Measurements from ENCODE around the gene SOX15.
"Not testable (repeated sequence)": the region's sequence is repeated elsewhere in the genome, so short reads cannot be mapped to it uniquely, and the experiment has no call there.

SOX15 gene

DNA sequence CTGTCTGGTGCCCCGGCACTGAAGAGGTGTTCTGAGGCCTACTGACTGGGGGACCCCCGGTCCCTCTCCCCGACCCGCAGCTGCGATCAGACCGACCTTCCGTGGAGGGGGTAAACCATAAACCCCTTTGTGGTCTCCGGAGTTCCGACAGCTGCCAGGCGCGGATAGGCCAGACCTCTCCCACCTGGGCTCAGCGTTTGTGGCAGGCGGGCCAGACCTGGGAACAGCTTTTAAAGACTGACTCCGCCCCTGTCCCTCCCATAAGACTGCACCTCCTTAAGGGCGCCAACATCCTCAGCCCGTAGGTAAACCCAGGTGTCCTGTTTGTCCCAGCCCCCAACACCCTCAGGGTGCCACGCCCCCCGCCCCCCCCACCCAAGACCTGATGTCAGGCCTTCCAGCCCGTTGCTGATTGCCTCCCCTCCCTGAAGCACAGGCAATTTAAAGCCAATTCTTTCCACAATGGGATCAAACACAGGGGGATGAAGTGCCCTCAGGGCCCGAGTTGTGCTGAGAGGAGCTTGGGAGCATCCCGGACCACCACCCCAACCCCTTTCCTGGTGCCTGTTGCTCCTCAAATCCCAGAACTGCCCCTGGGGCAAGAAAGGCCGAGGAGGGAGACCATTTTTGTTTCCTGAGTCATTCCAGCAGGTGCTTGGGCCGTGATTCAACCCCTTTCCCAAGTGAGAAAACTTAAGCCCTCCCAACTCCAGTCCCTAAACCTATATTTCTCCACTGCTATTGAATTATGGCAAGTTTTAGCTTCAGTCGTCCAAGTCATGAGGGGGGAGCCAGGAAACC, at the start of gene SOX15:
Gene SOX15, minus strand, starts transcription at position 204 of the 801 bp plus-strand sequence. CDS start 418 bp downstream, outside the sequence.
- in situ Hi-C loops (cut with MboI; ENCODE audit: low sequenced_read_pairs) = no loop called here

DNA sequence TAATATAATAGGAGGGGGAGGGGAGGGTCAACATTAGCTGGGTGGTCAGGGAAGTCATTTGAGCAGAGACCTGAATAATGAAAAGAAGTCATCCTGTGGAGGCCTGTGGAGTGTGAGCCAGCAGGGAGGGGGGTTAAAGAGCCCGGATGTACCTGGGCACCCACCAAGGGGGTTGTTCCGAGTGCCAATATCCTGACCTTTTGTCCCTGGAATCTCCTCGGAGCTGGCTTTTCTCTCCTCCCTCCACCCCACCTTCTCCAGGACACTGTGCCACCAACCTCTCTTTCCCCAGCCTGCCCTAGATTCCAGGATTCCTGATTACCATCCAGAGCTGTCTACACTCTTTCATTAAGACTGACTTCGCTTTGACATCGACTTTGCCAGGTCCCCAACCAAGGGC, 46.3 kb upstream of the SOX15 start:
- in situ Hi-C loops (cut with MboI; ENCODE audit: low sequenced_read_pairs) = no loop called here

DNA sequence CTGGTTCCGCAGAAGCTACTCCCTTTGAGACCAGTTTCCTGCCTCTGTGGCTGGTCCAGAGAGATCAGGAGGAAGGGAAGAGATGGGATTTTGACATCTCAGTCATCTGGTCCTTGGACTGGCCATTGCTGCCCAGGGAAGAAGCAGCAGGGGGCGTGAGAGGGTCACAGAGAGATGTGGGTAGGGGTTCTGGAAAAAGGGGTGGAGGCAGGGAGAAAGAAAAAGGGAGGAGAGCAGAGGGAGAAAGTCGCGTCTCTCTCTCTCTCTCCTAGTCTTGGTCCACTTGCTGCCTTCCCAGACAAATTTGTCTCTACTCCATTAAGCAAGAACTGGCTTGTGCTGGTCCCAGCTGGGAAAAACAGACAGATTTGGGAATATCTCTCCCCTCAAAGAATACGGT, 44.5 kb upstream of the SOX15 start:
- in situ Hi-C loops (cut with MboI; ENCODE audit: low sequenced_read_pairs) = no loop called here

DNA sequence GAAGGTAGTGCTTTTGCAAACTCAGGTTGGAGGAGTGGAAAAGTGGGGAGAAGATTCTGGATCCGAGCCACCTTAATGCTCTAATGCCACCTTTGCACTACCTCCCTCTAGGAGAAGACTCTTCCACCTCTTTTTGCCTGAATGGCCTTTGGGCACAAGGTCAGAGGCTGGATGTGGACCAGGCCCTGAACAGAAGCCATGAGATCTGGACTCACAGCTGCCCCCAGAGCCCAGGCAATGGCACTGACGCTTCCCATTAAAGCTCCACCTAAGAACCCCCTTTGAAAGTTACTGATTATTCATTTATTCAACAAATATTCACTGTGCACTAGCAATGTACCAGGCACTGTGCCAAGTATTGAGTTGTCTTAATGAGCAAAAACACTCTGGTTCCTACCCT, 43.2 kb upstream of the SOX15 start:
- in situ Hi-C loops (cut with MboI; ENCODE audit: low sequenced_read_pairs) = no loop called here

DNA sequence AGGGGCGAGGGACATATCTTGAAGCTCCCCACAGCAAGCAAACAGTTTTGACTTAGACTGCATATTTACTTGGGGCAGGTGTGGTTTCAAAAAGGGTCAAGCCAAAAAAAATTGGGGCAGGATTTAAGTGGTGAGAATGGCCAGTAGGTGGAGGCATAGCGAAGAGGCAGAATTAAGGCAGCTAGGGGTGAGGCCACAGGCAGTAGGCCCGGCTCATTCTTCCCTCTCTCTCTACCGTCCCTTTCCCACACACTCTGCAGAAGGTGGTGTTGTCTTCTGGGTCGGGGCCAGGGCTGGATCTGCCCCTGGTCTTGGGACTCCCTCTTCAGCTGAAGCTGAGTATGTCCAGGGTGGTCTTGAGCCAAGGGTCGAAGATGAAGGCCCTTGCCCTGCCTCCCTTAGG, 42.6 kb upstream of the SOX15 start:
- in situ Hi-C loops (cut with MboI; ENCODE audit: low sequenced_read_pairs) = no loop called here

DNA sequence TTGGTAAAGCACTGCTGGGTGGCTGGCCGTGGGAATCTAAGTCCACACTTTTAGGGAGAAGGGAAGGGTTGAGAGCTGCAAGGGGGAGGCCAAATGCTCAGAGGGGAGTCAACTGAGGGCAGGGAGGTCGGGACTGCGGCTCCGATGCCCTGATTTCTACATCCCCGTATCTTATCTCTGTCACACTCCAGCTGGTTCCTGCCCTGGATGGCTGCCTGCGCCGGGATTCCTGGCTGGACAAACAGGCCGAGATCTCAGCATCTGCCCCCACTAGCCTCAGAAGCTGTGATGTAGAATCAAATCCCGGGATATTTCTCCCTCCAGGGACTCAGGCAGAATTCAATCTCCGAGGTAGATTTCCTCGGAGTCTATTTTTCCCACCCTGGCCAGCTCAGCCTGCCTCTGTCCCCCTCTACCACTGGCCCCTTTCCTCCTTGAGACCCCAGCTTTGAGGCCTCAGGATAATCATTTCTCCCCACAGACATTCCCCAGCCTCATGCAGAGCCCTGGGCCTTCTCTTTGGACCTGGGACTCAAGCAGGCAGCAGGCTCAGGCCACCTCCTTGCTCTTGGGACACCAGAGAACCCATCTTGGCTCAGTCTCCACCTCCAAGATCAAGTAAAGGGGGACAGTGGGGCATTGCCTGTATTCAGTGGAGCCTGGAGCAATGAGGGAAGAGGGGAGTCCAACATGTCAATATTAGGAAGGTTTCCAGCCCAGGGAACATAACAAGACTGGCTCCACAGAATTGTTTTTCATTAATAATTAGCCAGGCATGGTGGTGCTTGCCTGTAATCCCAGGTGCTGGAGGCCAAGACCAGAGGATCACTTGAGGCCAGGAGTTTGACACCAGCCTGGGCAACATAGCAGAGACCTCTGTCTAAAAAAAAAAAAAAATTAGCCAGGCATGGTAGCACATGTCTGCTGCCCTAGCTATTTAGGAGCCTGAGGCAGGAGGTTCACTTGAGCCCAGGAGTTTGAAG, 41.8 kb upstream of the SOX15 start:
- in situ Hi-C loops (cut with MboI; ENCODE audit: low sequenced_read_pairs) = no loop called here

DNA sequence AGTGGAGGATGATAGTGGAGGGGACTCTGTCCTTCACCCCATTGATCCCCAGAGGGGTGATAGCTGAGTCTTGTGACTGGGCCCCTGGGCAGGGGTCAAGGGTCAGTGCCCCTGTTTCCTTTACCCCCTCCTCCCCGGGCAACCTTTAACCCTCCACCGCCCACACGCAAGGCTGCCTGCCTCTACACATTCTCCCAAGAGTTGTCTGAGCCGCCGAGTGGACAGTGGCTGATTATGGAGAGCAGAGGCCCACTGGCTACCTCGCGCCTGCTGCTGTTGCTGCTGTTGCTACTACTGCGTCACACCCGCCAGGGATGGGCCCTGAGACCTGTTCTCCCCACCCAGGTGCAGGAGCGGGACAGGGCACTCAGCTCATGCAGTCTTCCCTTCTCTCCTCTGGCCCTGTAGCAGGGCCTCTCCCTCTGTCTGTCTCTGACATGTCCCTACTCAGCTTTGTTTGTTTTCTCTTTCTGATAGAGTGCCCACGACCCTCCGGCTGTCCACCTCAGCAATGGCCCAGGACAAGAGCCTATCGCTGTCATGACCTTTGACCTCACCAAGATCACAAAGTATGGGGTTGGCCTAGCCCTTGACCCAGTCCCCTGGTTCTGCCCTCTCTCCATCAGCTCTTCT, 40.2 kb upstream of the SOX15 start, which contains the start of gene SHBG:
Gene SHBG, plus strand, starts transcription at position 197 of the 633 bp plus-strand sequence. Its CDS starts 38 bp downstream, at position 235.
- in situ Hi-C loops (cut with MboI; ENCODE audit: low sequenced_read_pairs) = no loop called here

DNA sequence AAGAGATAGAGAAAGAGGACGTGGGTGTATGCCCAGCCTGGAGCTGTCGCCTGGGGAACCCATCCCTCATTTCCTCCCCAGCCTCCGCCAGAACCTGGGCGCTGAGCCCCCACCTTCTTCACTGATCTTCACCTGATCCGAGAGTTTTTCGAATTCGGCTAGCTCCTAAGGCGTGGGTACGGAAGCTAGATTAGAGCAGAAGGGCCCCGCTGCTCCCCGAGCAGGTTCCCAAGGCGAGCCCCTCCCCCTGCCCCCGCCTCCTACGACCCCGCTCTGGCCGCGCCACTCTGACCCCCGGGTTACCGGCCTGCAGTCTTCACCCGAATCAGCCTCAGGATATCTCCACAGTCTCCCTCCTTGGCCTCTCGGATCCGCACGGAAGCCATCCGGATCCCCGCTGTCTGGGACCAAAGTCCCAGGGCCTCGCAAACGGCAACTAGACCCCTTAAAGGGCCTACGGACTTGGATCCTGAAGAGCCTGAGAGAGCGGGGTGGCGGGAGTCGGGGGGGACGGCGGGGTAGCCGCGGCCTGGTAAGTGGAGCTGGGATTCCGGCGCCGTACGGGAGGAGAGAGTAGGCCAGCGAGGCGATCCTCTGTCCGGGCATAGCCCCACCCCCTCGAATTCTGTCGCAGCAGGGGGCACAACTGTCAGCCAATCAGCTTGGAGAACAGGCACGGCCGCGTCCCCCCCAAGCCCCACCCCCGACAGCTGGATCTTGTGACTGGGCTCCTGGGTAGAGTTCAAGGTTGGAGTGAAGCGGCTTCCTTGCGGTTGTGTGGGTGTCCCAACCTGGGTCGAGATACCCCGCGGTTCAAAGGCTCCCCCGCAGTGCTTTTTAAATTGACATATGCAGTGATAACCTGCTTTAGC, 37.6 kb upstream of the SOX15 start, which contains the start of gene SAT2:
Gene SAT2, minus strand, starts transcription at position 572 of the 872 bp plus-strand sequence. Its CDS starts 186 bp downstream, at position 386.
- in situ Hi-C loops (cut with MboI; ENCODE audit: low sequenced_read_pairs) = no loop called here

DNA sequence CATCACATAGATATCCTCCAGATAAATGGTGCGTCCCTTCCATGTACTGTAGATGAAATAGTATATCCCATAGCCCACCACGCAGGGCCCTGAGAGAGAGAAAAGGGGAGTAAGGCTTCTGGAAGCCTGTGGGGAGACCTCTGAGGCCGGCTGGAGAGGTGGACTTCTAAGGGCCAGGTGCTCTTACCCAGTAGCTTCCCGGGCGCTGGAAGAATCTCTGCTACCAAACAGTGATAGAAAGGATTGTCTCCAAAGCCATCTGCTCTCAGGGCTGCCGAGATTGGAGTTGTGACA, 37.0 kb upstream of the SOX15 start:
- in situ Hi-C loops (cut with MboI; ENCODE audit: low sequenced_read_pairs) = no loop called here

DNA sequence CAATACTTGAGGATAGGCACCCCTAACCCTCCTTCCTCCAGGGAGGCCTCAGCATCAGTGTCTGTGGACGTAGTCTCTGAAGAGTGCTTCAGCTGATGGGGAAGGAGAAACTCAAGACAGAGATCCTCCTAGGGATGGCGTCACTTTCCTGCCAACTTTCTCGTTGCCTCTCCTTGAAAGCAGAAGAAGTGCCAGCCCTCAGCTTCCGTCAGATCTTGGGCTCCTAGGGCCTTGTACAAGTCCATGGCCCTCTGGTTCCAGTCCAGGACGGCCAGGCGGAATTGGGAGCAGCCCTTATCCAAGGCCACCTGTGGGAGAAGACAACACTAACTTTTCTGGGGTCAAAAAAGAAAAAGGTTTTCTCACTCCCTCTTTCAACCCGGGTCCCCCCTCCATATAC, 36.4 kb upstream of the SOX15 start:
- in situ Hi-C loops (cut with MboI; ENCODE audit: low sequenced_read_pairs) = no loop called here

DNA sequence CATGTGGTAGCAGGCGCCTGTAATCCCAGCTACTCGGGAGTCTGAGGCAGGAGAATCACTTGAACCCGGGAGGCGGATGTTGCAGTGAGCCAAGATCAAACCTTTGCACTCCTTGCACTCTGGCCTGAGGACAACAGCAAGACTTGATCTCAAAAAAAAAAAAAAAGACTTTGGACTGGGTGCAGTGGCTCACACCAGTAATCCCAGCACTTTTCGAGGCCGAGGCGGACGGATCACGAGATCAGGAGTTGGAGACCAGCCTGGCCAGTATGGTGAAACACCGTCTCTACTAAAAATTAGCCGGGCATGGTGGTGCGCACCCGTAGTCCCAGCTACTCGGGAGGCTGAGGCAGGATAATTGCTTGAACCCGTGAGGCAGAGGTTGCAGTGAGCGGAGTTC, 35.9 kb upstream of the SOX15 start:
- in situ Hi-C loops (cut with MboI; ENCODE audit: low sequenced_read_pairs) = not testable (repeated sequence)

DNA sequence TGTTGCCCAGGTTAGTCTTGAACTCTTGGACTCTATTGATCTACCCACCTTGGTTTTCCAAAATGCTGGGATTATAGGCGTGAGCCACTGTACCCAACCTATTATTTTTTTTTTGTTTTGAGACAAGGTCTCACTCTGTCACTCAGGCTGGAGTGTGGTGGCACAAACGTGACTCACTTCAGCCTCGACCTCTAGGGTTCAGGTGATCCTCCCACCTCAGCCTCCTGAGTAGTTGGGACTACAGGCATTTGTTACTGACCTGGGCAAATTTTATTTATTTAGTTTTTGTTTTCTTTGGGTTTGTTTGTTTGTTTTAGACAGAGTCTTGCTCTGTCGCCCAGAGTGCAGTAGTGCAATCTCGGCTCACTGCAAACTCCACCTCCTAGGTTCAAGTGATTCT, 33.8 kb upstream of the SOX15 start:
- in situ Hi-C loops (cut with MboI; ENCODE audit: low sequenced_read_pairs) = no loop called here

DNA sequence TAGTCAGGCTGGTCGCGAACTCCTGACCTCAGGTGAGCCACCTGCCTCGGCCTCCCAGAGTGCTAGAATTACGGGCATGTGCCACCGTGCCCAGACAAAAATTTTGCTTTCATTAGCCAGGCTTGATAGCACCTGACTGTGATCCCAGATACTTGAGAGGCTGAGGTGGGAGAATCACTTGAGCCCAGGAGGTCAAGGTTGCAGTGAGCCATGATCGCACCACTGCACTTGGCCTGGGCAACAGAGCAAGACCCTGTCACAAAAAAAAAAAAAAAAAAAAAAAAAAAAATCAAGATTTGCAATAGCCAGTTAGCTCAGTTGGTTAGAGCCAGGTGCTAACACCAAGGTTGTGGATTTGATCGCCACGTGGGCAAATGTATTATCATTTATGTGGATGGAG, 30.9 kb upstream of the SOX15 start:
- in situ Hi-C loops (cut with MboI; ENCODE audit: low sequenced_read_pairs) = no loop called here

DNA sequence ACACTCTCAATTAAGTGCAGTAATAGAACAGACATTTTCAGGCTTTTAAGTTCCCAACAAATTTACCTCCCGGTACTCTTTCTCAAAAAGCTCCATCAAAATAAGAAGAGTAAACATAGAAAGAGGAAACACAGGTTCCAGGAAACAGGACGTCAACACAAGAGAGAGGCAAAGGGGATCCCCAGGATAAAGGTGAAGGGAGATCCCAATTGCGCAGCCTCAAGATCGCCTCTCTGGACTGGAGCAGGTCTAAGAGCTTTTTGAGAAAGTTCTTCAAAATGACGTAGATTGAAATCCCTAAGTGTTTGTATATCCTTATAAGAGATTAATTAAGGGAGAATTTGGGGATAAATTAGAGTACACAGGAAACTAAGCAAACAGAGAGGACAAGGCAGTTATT, 28.7 kb upstream of the SOX15 start:
- in situ Hi-C loops (cut with MboI; ENCODE audit: low sequenced_read_pairs) = no loop called here

DNA sequence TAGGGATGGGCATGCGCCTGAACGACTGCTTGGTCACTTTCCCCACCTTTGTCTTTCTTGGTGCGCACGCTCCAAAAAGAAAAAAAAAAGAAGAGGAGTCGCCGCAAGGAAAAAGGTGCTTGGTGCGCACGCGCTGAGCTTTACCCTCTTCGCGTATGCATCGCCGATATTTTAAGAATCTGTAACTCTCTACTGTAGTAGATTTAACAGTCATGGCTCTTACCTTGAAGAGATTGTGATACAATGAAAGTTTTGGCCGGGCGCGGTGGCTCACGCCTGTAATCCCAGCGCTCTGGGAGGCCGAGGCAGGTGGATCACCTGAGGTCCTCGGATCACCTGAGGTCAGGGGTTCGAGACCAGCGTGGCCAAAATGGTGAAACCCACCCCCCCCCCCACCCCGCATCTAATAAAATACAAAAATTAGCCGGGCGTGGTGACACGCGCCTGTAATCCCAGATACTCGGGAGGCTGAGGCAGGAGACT, 25.4 kb upstream of the SOX15 start:
- in situ Hi-C loops (cut with MboI; ENCODE audit: low sequenced_read_pairs) = no loop called here

DNA sequence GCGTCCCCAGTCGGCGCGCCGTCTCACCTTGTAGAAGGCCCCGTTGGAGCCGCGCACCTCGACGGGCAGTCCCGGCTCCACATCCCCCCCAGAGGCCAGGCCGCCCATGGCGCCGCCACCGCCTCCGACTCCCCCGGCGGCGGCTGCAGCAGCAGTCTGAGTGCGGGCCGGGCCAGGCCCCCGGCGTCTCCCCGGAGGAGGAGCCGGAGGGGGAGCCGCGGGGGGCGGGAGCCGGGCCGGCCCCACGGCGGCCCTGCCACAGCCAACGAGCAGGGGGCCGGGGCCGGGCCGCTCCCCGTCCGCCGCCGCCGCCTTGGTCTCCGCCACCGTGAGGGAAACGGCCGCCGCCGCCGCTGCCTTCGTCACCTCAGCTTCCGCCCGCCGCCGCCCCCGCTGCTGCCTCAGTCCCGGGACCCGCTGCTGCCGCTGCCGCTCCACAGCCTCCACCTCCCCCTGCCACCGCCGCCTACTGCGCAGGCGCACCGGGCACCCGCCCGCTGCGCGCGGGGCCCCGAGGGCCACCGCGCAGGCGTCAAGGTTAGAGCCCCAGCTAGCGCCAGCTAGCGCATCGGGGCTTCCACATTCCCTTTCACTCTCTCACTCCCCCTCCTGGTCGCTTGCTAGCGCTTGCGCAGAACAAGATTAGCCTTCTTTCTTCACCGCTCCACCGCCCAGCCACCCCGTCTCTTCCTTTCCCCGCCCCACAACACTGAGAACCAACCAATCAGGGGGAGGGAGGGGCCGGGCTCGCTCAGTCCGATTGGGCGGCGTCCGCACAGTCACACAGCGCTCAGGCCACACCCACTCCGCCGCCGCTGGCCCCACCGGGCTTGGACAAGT, 24.8 kb upstream of the SOX15 start, which contains the start of gene FXR2:
Gene FXR2, minus strand, starts transcription at position 473 of the 840 bp plus-strand sequence. Its CDS starts 365 bp downstream, at position 108.
- in situ Hi-C loops (cut with MboI; ENCODE audit: low sequenced_read_pairs) = no loop called here

DNA sequence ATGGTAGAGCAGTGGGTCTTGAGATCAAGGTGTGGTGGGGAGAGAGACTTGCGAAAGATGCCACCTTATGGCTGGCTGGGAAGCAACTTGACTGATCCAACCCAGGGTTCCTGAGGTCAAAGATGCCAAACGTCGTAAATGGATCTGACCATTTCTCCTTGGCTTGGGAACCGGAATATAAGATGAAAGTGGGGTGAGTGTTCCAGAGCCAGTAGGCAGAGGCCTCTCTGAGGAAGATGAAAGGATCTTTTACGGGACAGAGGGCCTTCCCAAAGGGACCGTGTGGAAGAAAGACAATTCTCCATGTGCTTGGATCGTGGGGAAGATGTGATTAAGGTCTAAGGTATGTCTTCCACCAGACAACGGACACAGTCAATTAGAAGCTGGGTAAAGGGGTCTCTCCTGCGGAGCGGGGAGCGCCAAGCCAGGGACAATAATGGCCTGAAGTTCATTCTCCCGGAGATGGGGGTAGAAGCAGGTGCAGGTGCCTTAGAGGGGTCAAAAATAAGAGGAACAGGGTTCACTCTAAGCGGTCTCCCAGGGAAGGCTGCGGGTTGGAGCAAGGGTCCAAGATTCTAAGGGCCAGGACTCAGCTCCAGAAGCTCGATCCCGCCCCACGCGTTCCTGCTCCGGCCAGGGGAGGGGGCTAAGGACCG, 24.0 kb upstream of the SOX15 start:
- in situ Hi-C loops (cut with MboI; ENCODE audit: low sequenced_read_pairs) = no loop called here

DNA sequence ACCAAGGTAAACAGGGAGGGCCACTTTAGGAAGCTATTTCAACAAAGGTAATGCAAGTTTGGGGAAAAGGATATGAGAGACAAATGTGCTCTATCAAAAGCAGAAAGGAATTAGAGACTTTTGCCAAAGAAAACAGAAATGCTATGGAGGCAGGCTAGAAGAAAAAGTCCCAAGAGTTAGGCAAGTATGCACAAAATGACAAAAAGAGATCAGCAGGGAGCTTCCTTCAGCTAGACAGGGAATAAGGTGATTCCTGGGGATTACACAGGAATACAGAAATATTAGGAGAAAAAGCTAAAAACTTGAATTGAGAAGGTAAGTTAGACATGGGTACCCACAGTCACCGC, 22.4 kb upstream of the SOX15 start:
- in situ Hi-C loops (cut with MboI; ENCODE audit: low sequenced_read_pairs) = no loop called here
